DMS53 treated with DMSO at 0.1 percent for 48 hours (cell line): ENCODE results near the gene TUBGCP2.

Source experiments
- DNase-seq: peaks from one replicate; lab custom pipeline; 2025; ENCODE audit not compliant: unreplicated experiment; lab: John Stamatoyannopoulos, UW

TUBGCP2 gene

GRCh38 chr10:133342942-133343341 lies 34.3 kb upstream of the TUBGCP2 start:
- DNase-seq = no peak

- no peak for DNase-seq
These were observed 33.3 kb upstream of the TUBGCP2 start for GRCh38 chr10:133341983-133342382.

- DNase-seq = no peak
These were observed 31.2 kb upstream of the TUBGCP2 start for GRCh38 chr10:133339708-133340380.

GRCh38 chr10:133338080-133339071 lies 29.7 kb upstream of the TUBGCP2 start:
- no peak for DNase-seq

GRCh38 chr10:133337370-133337725 lies 28.7 kb upstream of the TUBGCP2 start:
- no peak for DNase-seq

GRCh38 chr10:133336577-133337369 lies 28.1 kb upstream of the TUBGCP2 start, which contains the start of gene CALY:
Gene CALY, minus strand, starts transcription at chr10:133336896. Its CDS starts 7,907 bp downstream, at chr10:133328989.
- peak; percentile 11 for DNase-seq

- DNase-seq = no peak
These were observed 27.5 kb upstream of the TUBGCP2 start for GRCh38 chr10:133336118-133336576.

GRCh38 chr10:133335246-133336117 lies 26.8 kb upstream of the TUBGCP2 start:
- DNase-seq = peak; percentile 11

- DNase-seq = peak; percentile 5
These were observed 26.0 kb upstream of the TUBGCP2 start for GRCh38 chr10:133334503-133335245.

GRCh38 chr10:133332936-133333699 lies 24.4 kb upstream of the TUBGCP2 start:
- no peak for DNase-seq

GRCh38 chr10:133329491-133330202 lies 21.0 kb upstream of the TUBGCP2 start:
- peak; percentile 79 for DNase-seq

- DNase-seq = no peak
These were observed 20.0 kb upstream of the TUBGCP2 start for GRCh38 chr10:133328358-133329343.

- DNase-seq = no peak
These were observed 19.1 kb upstream of the TUBGCP2 start for GRCh38 chr10:133327651-133328357.

GRCh38 chr10:133326745-133327650 lies 18.3 kb upstream of the TUBGCP2 start:
- DNase-seq = peak; percentile 28

- no peak for DNase-seq
These were observed 17.5 kb upstream of the TUBGCP2 start for GRCh38 chr10:133326223-133326551.
